IMR-90 (cell line): ENCODE data around the gene TMEM45B. TPM values are rescaled to one million over a fixed set of nuclear protein-coding genes. Genes with fewer than 3 reads are reported as not detected.
A peak's percentile ranks its signal among the peaks of the same experiment; 100 is the strongest.

Experiments
- ATAC-seq: fragments of 200-7000 bp; cut with Tn5 transposase; 2 replicates; pipeline ENCODE4 v1.9.1; 2020; ENCODE audit warnings: low read depth, mild to moderate bottlenecking, moderate library complexity
- Bru-seq: library from RNA; stranded (reverse); fragments of 400-500 nt; gene quantifications from one replicate; lab custom pipeline; 2021; lab: Mats Ljungman, UMichigan
- BruChase-seq, 2 experiments: library from RNA; stranded (reverse); fragments of 400-500 nt; gene quantifications; one replicate each; lab custom pipeline; 2021; lab: Mats Ljungman, UMichigan
- BruUV-seq: library from RNA; stranded (reverse); fragments of 400-500 nt; replicated peaks from 2 replicates; lab custom pipeline; 2021; lab: Mats Ljungman, UMichigan
- CTCF ChIA-PET: fragments of 300-600 bp; formaldehyde crosslinking; extraction: SDS; loops from one replicate; lab custom pipeline; 2021; ENCODE audit warnings: antibody characterized with exemption; lab: Yijun Ruan, JAX
- POLR2A ChIA-PET: fragments of 300-600 bp; sonication (Branson Sonifier 250); formaldehyde crosslinking; loops from one replicate; lab custom pipeline; 2022; ENCODE audit warnings: antibody characterized with exemption; ENCODE audit not compliant: unreplicated experiment; lab: Charles Lee
- DNase-seq: peaks from one replicate; pipeline ENCODE4 v3.0.0; 2013
- H2AFZ ChIP-seq: replicated peaks from 2 replicates; pipeline ENCODE3; 2013; ENCODE audit warnings: low read length, mild to moderate bottlenecking; ENCODE audit not compliant: poor library complexity
- H2AK5ac ChIP-seq: 2 replicates; pipeline ENCODE4 v1.6.1; 2013; ENCODE audit warnings: low read depth, low read length, inconsistent platforms
- H2AK9ac ChIP-seq: replicated peaks from 2 replicates; pipeline ENCODE3; 2013; ENCODE audit warnings: mild to moderate bottlenecking, low read depth, low read length, moderate library complexity; ENCODE audit not compliant: poor library complexity
- H2BK120ac ChIP-seq: 2 replicates; pipeline ENCODE4 v1.6.1; 2013; ENCODE audit warnings: low read depth, low read length, inconsistent platforms
- H2BK15ac ChIP-seq: 3 replicates; pipeline ENCODE4 v1.6.1; 2013; ENCODE audit warnings: low read depth, low read length, inconsistent platforms
- H2BK20ac ChIP-seq: 2 replicates; pipeline ENCODE4 v1.6.1; 2013; ENCODE audit warnings: low read depth, mild to moderate bottlenecking, inconsistent platforms, low read length, moderate library complexity
- H2BK5ac ChIP-seq: 2 replicates; pipeline ENCODE4 v1.6.1; 2013; ENCODE audit warnings: mild to moderate bottlenecking, low read depth, low read length, inconsistent platforms; ENCODE audit not compliant: poor library complexity, severe bottlenecking
- H3K14ac ChIP-seq: replicated peaks from 2 replicates; pipeline ENCODE4 v1.6.1; 2013; ENCODE audit warnings: low read depth, low read length, inconsistent platforms
- H3K18ac ChIP-seq: 2 replicates; pipeline ENCODE4 v1.6.1; 2013; ENCODE audit warnings: low read depth, low read length, control low read depth
- H3K23ac ChIP-seq: 2 replicates; pipeline ENCODE4 v1.6.1; 2013; ENCODE audit warnings: low read depth, low read length, inconsistent platforms
- H3K27ac ChIP-seq: 2 replicates; pipeline ENCODE4 v1.5.1; 2013; ENCODE audit warnings: mild to moderate bottlenecking, control low read depth, low read length; ENCODE audit not compliant: insufficient read depth
- H3K27me3 ChIP-seq: 2 replicates; pipeline ENCODE4 v1.6.1; 2013; ENCODE audit warnings: low read length; ENCODE audit not compliant: control insufficient read depth, insufficient read depth
- H3K36me3 ChIP-seq: 2 replicates; pipeline ENCODE4 v1.6.1; 2013; ENCODE audit warnings: low read length, mixed read lengths; ENCODE audit not compliant: control insufficient read depth, insufficient read depth
- H3K4ac ChIP-seq: 2 replicates; pipeline ENCODE4 v1.6.1; 2013; ENCODE audit warnings: low read depth, low read length, inconsistent platforms
- H3K4me1 ChIP-seq: 2 replicates; pipeline ENCODE4 v1.6.1; 2013; ENCODE audit warnings: low read length, mixed read lengths; ENCODE audit not compliant: control insufficient read depth, insufficient read depth
- H3K4me2 ChIP-seq: 2 replicates; pipeline ENCODE4 v1.6.1; 2013; ENCODE audit warnings: low read depth, mild to moderate bottlenecking, control low read depth, low read length, moderate library complexity
- H3K4me3 ChIP-seq: 2 replicates; pipeline ENCODE4 v1.5.1; 2013; ENCODE audit warnings: low read depth, mild to moderate bottlenecking, control low read depth, low read length, moderate library complexity; ENCODE audit not compliant: insufficient read depth
- H3K56ac ChIP-seq: 2 replicates; pipeline ENCODE4 v1.6.1; 2013; ENCODE audit warnings: low read length, inconsistent platforms; ENCODE audit not compliant: insufficient read depth; ENCODE audit errors: extremely low read depth
- H3K79me1 ChIP-seq, 2 experiments: 2 replicates each; pipeline ENCODE4 v1.6.1; 2013; ENCODE audit warnings: low read length in 2 of 2, inconsistent platforms in 1 of 2, low read depth in 1 of 2
- H3K9ac ChIP-seq: 2 replicates; pipeline ENCODE4 v1.6.1; 2013; ENCODE audit warnings: low read depth, low read length, control low read depth
- H3K9me1 ChIP-seq: 2 replicates; pipeline ENCODE4 v1.6.1; 2013; ENCODE audit warnings: low read length, inconsistent platforms; ENCODE audit not compliant: insufficient read depth
- H3K9me3 ChIP-seq: 2 replicates; pipeline ENCODE4 v1.6.1; 2013; ENCODE audit warnings: low read length; ENCODE audit not compliant: control insufficient read depth, insufficient read depth
- H4K20me1 ChIP-seq: 2 replicates; pipeline ENCODE4 v1.6.1; 2013; ENCODE audit warnings: low read length, inconsistent platforms; ENCODE audit not compliant: insufficient read depth
- H4K5ac ChIP-seq: 2 replicates; pipeline ENCODE4 v1.6.1; 2013; ENCODE audit warnings: mild to moderate bottlenecking, low read depth, low read length, control low read depth
- H4K8ac ChIP-seq, 2 experiments: 2 replicates each; pipeline ENCODE4 v1.6.1; 2013; ENCODE audit warnings: low read depth in 2 of 2, low read length in 2 of 2, control low read depth in 1 of 2, inconsistent platforms in 1 of 2
- H4K91ac ChIP-seq: 2 replicates; pipeline ENCODE4 v1.6.1; 2013; ENCODE audit warnings: low read depth, low read length, inconsistent platforms; ENCODE audit not compliant: insufficient read depth
- BHLHE40 ChIP-seq: fragments of 150-350 bp; IDR thresholded peaks from 2 replicates; pipeline ENCODE4 v1.6.1; 2016; ENCODE audit warnings: mild to moderate bottlenecking, low read depth, low read length
- CHD1 ChIP-seq: IDR thresholded peaks from 2 replicates; pipeline ENCODE4 v1.6.1; 2012; ENCODE audit warnings: low read depth, low read length, improper control_type of control experiment
- FOS ChIP-seq: fragments of 150-350 bp; IDR thresholded peaks from 2 replicates; pipeline ENCODE4 v1.6.1; 2016; ENCODE audit warnings: low read depth, low read length
- MAFK ChIP-seq: IDR thresholded peaks from 2 replicates; pipeline ENCODE4 v1.6.1; 2012; ENCODE audit warnings: low read depth, low read length, improper control_type of control experiment
- MAZ ChIP-seq: IDR thresholded peaks from 2 replicates; pipeline ENCODE4 v1.6.1; 2012; ENCODE audit warnings: low read depth, mild to moderate bottlenecking, low read length, improper control_type of control experiment, moderate library complexity, borderline replicate concordance
- MXI1 ChIP-seq: IDR thresholded peaks from 2 replicates; pipeline ENCODE4 v1.6.1; 2012; ENCODE audit warnings: low read depth, mild to moderate bottlenecking, low read length, moderate library complexity, borderline replicate concordance
- NFE2L2 ChIP-seq: fragments of 150-350 bp; IDR thresholded peaks from 2 replicates; pipeline ENCODE4 v1.6.1; 2016; ENCODE audit warnings: low read depth, mild to moderate bottlenecking, low read length
- POLR2A ChIP-seq: IDR thresholded peaks from 2 replicates; pipeline ENCODE4 v1.6.1; 2012; ENCODE audit warnings: mild to moderate bottlenecking, low read depth, low read length
- RAD21 ChIP-seq: IDR thresholded peaks from 2 replicates; pipeline ENCODE4 v1.6.1; 2012; ENCODE audit warnings: low read length, improper control_type of control experiment
- WGBS, 2 experiments: methylation state at CpG; one replicate each; pipeline versions ENCODE4 v1.1.5 to v1.1.7; 2013; ENCODE audit warnings: missing lambda C conversion rate in 2 of 2; ENCODE audit not compliant: insufficient read length in 1 of 2; ENCODE audit errors: extremely low coverage in 2 of 2; 5-methylcytosine and 5-hydroxymethylcytosine counted together
- dilution Hi-C: fragments of 300-500 bp; cut with HindIII; formaldehyde crosslinking; loops from one replicate; pipeline ENCODE4 v1.14.3; 2018; ENCODE audit warnings: low sequenced_read_pairs; ENCODE audit not compliant: unreplicated experiment
- in situ Hi-C: fragments of 300-500 bp; cut with MboI; formaldehyde crosslinking; loops from 3 replicates; pipeline ENCODE4 v1.14.3; 2019; ENCODE audit warnings: low sequenced_read_pairs, inconsistent platforms, mixed read lengths
- intact Hi-C: fragments of 100-400 bp; cut with micrococcal nuclease; formaldehyde crosslinking; loops from 2 replicates; pipeline ENCODE4 v1.10.0; 2022
- long read RNA-seq: library from polyadenylated mRNA; unstranded; transcript quantifications from one replicate; pipeline ENCODE4 v2.0.0, GENCODE V29; 2021; ENCODE audit not compliant: unreplicated experiment
- polyA plus RNA-seq, 3 experiments: library from polyadenylated mRNA; depleted of rRNA; stranded (reverse); fragments of >200 nt; gene quantifications; 2 replicates each; pipeline ENCODE4 v1.2.3, GENCODE V29; 2012; ENCODE audit warnings: low replicate concordance in 1 of 3
- total RNA-seq: library from RNA; depleted of rRNA; stranded (reverse); fragments of >200 nt; gene quantifications from 2 replicates; pipeline ENCODE4 v1.2.3, GENCODE V29; 2012; rRNA removed
- TF ChIP-seq, protein P1 (sequence below): fragments of 150-350 bp; IDR thresholded peaks from 2 replicates; pipeline ENCODE4 v1.6.1; 2017; ENCODE audit warnings: mild to moderate bottlenecking, antibody characterized with exemption, low read length, low read depth
- TF ChIP-seq, protein P2 (sequence below): fragments of 150-350 bp; IDR thresholded peaks from 2 replicates; pipeline ENCODE4 v1.6.1; 2016; ENCODE audit warnings: low read depth, mild to moderate bottlenecking, low read length, moderate library complexity, borderline replicate concordance

Gene TMEM45B
- total RNA-seq (not detected in 2 replicates), polyA plus RNA-seq (2012; rRNA removed) (not detected in 2 replicates), Bru-seq, nascent RNA (percentile 8 among the genes with signal in this experiment), BruChase-seq, experiment 1, labeled RNA remaining after a 6-hour chase (percentile 4 among the genes with signal in this experiment), BruChase-seq, experiment 2, labeled RNA remaining after a 2-hour chase (not detected)
- polyA plus RNA-seq (2012; cell fraction: cytosol; rRNA removed) = not detected in 2 replicates
- not detected in 2 replicates for polyA plus RNA-seq (2012; cell fraction: nucleus; rRNA removed; ENCODE audit: low replicate concordance)
- long read RNA-seq = 0 reads

DNA sequence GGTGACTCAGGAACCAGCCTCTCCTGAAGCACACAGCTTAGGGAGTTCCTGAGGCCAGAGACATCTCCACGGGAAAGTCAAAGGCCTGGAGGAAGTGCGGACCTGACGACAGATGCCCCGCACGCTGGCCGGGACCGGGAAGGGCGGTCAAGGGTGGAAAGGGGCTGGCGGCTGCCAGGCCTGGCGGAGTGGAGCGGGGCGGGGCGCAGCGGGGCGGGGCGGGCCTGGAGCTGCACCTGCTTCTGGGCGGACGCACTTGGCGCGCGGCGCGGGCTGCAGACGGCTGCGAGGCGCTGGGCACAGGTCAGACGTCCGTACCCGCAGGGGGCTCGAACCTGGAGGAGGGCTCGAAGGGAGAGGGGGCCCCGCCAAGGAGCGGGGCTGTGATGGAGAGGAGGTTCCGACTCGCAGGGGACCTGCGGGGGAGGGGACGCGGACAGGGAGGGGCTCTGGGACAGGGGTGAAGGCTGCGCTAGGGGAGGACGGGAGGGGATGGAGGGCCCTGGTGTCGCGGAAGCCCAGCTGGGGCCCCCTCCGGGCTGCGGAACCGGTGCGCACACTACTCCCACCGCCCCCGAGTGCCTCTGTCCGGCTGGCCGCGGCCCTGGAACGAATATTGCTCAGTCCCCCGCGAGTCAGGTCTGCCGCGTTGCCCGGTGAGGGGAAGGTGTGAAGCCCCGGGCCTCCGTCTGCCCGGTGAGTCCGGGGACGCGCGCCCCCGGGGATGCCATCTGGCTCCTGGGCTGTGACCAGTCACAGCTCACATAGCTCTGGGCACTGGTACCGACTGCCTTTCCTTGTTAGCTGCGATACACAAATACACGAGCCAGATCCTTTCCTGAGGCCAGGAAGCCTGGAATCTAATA, at the start of gene TMEM45B:
Gene TMEM45B (plus strand): TSS at position 253 of the 866 bp plus-strand sequence. CDS start 36,635 bp downstream, outside the sequence.
- Histone ChIP-seq H2BK15ac (no peak within 1 kb of the TSS), H3K27me3 (peaks cover 22% of the 10 kb centered on the region), H2BK20ac (no peak within 1 kb of the TSS), H3K36me3 (no peaks in the 10 kb centered on the region), H4K20me1 (no peaks in the 10 kb centered on the region), H4K5ac (no peak within 1 kb of the TSS), H4K8ac (no peak within 1 kb of the TSS), H3K4ac (no peak within 1 kb of the TSS), H2BK120ac (no peak within 1 kb of the TSS), H2BK5ac (no peak within 1 kb of the TSS), H3K18ac (no peak within 1 kb of the TSS), H3K23ac (no peak within 1 kb of the TSS), H3K9me3 (0 out of 2 replicates have a peak, but pooled peaks cover 2% of the 10 kb centered on the region), H4K91ac (no peak within 1 kb of the TSS), H3K14ac (no peak within 1 kb of the TSS), H3K4me2 (no peak within 1 kb of the TSS), H3K79me1 (no peaks in the 10 kb centered on the region), H2AFZ (no peak within 1 kb of the TSS), H3K27ac (no peak within 1 kb of the TSS), H2AK9ac (no peak within 1 kb of the TSS), H3K9me1 (no peaks in the 10 kb centered on the region), H3K56ac (no peak within 1 kb of the TSS), H3K4me3 (no peak within 1 kb of the TSS), H2AK5ac (no peak within 1 kb of the TSS), H3K4me1 (no peaks in the 10 kb centered on the region), H3K9ac (no peak within 1 kb of the TSS)
- in situ Hi-C loops (no loop called here), dilution Hi-C loops (no loop called here), intact Hi-C loops (no loop called here)
- DNase-seq (no peak), ATAC-seq (no peak)
- ChIA-PET POLR2A (no interaction called here), CTCF (no interaction called here)
- WGBS, 2 experiments = 5% methylated on average over 18 of the region's 68 CpGs; no CpG with 5 or more reads in 1 of the 2 experiments
- no TSS peak for BruUV-seq
- TF ChIP-seq MAZ (no peak), RAD21 (no peak), MAFK (no peak), FOS (no peak), BHLHE40 (no peak), CHD1 (no peak), POLR2A (no peak), MXI1 (no peak), NFE2L2 (no peak)
- TF ChIP-seq, protein P1, sequence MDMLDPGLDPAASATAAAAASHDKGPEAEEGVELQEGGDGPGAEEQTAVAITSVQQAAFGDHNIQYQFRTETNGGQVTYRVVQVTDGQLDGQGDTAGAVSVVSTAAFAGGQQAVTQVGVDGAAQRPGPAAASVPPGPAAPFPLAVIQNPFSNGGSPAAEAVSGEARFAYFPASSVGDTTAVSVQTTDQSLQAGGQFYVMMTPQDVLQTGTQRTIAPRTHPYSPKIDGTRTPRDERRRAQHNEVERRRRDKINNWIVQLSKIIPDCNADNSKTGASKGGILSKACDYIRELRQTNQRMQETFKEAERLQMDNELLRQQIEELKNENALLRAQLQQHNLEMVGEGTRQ = no peak
- TF ChIP-seq, protein P2, sequence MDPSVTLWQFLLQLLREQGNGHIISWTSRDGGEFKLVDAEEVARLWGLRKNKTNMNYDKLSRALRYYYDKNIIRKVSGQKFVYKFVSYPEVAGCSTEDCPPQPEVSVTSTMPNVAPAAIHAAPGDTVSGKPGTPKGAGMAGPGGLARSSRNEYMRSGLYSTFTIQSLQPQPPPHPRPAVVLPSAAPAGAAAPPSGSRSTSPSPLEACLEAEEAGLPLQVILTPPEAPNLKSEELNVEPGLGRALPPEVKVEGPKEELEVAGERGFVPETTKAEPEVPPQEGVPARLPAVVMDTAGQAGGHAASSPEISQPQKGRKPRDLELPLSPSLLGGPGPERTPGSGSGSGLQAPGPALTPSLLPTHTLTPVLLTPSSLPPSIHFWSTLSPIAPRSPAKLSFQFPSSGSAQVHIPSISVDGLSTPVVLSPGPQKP = no peak
